Central memory CD4-positive, alpha-beta T cell (primary cell): Measurements from ENCODE around the gene RPTOR.

Source experiments
- DNase-seq: peaks from one replicate; pipeline ENCODE4 v3.0.0; 2022

The RPTOR gene

GRCh38 chr17:80955078-80955477 is 410.4 kb downstream of the RPTOR start:
- DNase-seq, result no peak

- DNase-seq, result no peak
Measured at GRCh38 chr17:80955671-80956280, 411.1 kb downstream of the RPTOR start.

- DNase-seq, result no peak
Measured at GRCh38 chr17:80956321-80957190, 411.9 kb downstream of the RPTOR start.

GRCh38 chr17:80957461-80957941 is 412.9 kb downstream of the RPTOR start:
- DNase-seq, result no peak

- DNase-seq, result no peak
Measured at GRCh38 chr17:80959330-80960036, 414.8 kb downstream of the RPTOR start.

GRCh38 chr17:80960037-80960796 is 415.6 kb downstream of the RPTOR start:
- no peak for DNase-seq

- DNase-seq, result no peak
Measured at GRCh38 chr17:80960797-80961452, 416.3 kb downstream of the RPTOR start.

GRCh38 chr17:80961541-80962330 is 417.1 kb downstream of the RPTOR start:
- no peak for DNase-seq

- DNase-seq, result no peak
Measured at GRCh38 chr17:80962356-80963329, 418.0 kb downstream of the RPTOR start.

- DNase-seq, result no peak
Measured at GRCh38 chr17:80963812-80964543, 419.3 kb downstream of the RPTOR start.

- DNase-seq, result no peak
Measured at GRCh38 chr17:80964544-80964856, 419.9 kb downstream of the RPTOR start.

- DNase-seq, result no peak
Measured at GRCh38 chr17:80964859-80965580, 420.4 kb downstream of the RPTOR start.

- DNase-seq, result no peak
Measured at GRCh38 chr17:80965606-80966005, 421.0 kb downstream of the RPTOR start.

GRCh38 chr17:80967404-80967872 is 422.8 kb downstream of the RPTOR start:
- DNase-seq, result no peak

- no peak for DNase-seq
Measured at GRCh38 chr17:80968602-80969029, 424.0 kb downstream of the RPTOR start.

- no peak for DNase-seq
Measured at GRCh38 chr17:80969030-80969673, 424.5 kb downstream of the RPTOR start.

- no peak for DNase-seq
Measured at GRCh38 chr17:80969674-80970043, 425.0 kb downstream of the RPTOR start.
